GM12878 (cell line): ENCODE results near the gene AP2B1. TPM values are rescaled to one million over a fixed set of nuclear protein-coding genes. Genes with fewer than 3 reads are reported as not detected.

Source experiments
- CBFB ChIP-seq: IDR thresholded peaks from 2 replicates; pipeline ENCODE4 v1.6.1; 2016; ENCODE audit warnings: antibody characterized with exemption, low read depth
- CEBPB ChIP-seq, 2 experiments: fragments of 150-350 bp in 1 of 2; IDR thresholded peaks; 2 replicates each; pipeline ENCODE4 v1.6.1; 2012 to 2014; ENCODE audit warnings: low read depth in 2 of 2, low read length in 2 of 2, borderline replicate concordance in 1 of 2, inconsistent platforms in 1 of 2
- CHD4 ChIP-seq: fragments of 200-600 bp; sonication (generic); IDR thresholded peaks from 2 replicates; pipeline ENCODE4 v1.6.1; 2016; ENCODE audit warnings: mild to moderate bottlenecking
- JUND ChIP-seq: IDR thresholded peaks from 2 replicates; pipeline ENCODE4 v1.6.1; 2012; ENCODE audit warnings: low read depth, mild to moderate bottlenecking, low read length, improper control_type of control experiment, moderate library complexity
- KLF5 ChIP-seq: fragments of 450-650 bp; IDR thresholded peaks from 2 replicates; pipeline ENCODE4 v1.6.1; 2014; ENCODE audit warnings: mild to moderate bottlenecking; ENCODE audit not compliant: partially characterized antibody
- MEF2B ChIP-seq: fragments of 450-650 bp; IDR thresholded peaks from 2 replicates; pipeline ENCODE4 v1.6.1; 2018; ENCODE audit warnings: mild to moderate bottlenecking, moderate library complexity; ENCODE audit not compliant: partially characterized antibody, poor library complexity, severe bottlenecking
- MXI1 ChIP-seq: fragments of 150-350 bp; IDR thresholded peaks from 2 replicates; pipeline ENCODE4 v1.6.1; 2011; ENCODE audit warnings: low read depth, mild to moderate bottlenecking, inconsistent platforms, low read length, improper control_type of control experiment
- PAX8 ChIP-seq: fragments of 450-650 bp; IDR thresholded peaks from 2 replicates; pipeline ENCODE4 v1.6.1; 2017; ENCODE audit warnings: mild to moderate bottlenecking, moderate library complexity
- RAD51 ChIP-seq: fragments of 450-650 bp; IDR thresholded peaks from 2 replicates; pipeline ENCODE4 v1.6.1; 2016; ENCODE audit warnings: moderate library complexity, mild to moderate bottlenecking, inconsistent platforms
- STAT3 ChIP-seq: IDR thresholded peaks from 2 replicates; pipeline ENCODE4 v1.6.1; 2011; ENCODE audit warnings: low read depth, low read length, improper control_type of control experiment
- TAF1 ChIP-seq: IDR thresholded peaks from 2 replicates; pipeline ENCODE4 v1.6.1; 2011; ENCODE audit warnings: mild to moderate bottlenecking, low read depth, low read length, borderline replicate concordance
- TBL1XR1 ChIP-seq: IDR thresholded peaks from 2 replicates; pipeline ENCODE4 v1.6.1; 2012; ENCODE audit warnings: low read depth, low read length, improper control_type of control experiment
- polyA plus RNA-seq, 11 experiments: library from polyadenylated mRNA; depleted of rRNA in 4 of 11; unstranded in 6 of 11; stranded (reverse) in 5 of 11; fragments of >200 nt; fragmentation: Nextera tagmentation in 4 of 11; fragmentation: Illumina TruSeq in 1 of 11; extraction: Ambion mirVana in 4 of 11; extraction: Trizol in 1 of 11; gene quantifications; 1 replicate in 1 of 11; 2 replicates in 10 of 11; pipeline versions ENCODE4 v1.2.1 to v1.2.3, GENCODE V29; 2011 to 2016; ENCODE audit warnings: inconsistent platforms in 2 of 11, missing spikeins in 2 of 11, low read depth in 1 of 11
- total RNA-seq, 4 experiments: library from RNA; depleted of rRNA in 3 of 4; stranded (reverse); fragments of >200 nt in 3 of 4; fragmentation: Illumina TruSeq in 1 of 4; extraction: Trizol in 1 of 4; gene quantifications; 2 replicates each; pipeline versions ENCODE4 v1.2.1 to v1.2.3, GENCODE V29; 2013 to 2021
- TF ChIP-seq, protein P1 (sequence below): fragments of 150-350 bp; IDR thresholded peaks from 2 replicates; pipeline ENCODE4 v1.6.1; 2016; ENCODE audit warnings: low read depth, low read length
- TF ChIP-seq, protein P2 (sequence below): fragments of 450-650 bp; IDR thresholded peaks from 2 replicates; pipeline ENCODE4 v1.6.1; 2018; ENCODE audit warnings: borderline replicate concordance, mild to moderate bottlenecking; ENCODE audit not compliant: partially characterized antibody
- TF ChIP-seq, protein P3 (sequence below): fragments of 450-650 bp; formaldehyde crosslinking; IDR thresholded peaks from 2 replicates; pipeline ENCODE4 v1.4.0; 2022; ENCODE audit warnings: mild to moderate bottlenecking, moderate library complexity
- TF ChIP-seq, protein P4 (sequence below): IDR thresholded peaks from 2 replicates; pipeline ENCODE4 v1.6.1; 2012; ENCODE audit warnings: low read depth, low read length, improper control_type of control experiment

AP2B1 gene
- total and polyA plus RNA-seq, 10 of the 15 experiments (the other 5 are each of a cell fraction or from before 2014, with no cell fraction given): 18.6 to 112 (median 53.9) TPM

DNA sequence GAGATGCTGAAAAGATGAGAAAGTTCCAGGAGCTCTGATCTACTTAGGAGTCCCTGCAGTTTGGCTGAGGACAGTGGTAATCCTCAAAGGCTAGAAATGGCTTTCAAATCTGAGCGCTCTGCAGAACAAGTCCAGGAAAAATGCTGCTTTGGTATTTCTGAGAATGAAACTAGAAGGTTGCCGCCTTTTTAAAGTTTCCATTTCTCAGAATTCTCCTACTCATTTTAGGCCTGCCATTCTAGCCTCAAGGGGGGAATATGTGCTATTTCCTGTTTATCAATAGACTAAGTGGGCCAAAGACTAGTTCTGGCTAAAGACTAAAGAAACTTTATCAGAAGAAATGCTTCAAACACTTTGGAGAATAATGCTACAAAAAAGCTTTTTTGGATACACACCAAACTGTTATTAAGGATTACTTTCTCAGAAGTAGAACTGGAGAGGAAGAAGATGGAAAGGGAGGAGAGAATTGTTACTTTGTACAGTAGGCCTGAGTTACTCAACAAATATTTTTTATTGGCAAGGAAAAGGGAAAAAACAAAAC lies 49.5 kb upstream of the AP2B1 start, which contains the start of gene SLFN12L (continued):
- TF ChIP-seq, protein P1, sequence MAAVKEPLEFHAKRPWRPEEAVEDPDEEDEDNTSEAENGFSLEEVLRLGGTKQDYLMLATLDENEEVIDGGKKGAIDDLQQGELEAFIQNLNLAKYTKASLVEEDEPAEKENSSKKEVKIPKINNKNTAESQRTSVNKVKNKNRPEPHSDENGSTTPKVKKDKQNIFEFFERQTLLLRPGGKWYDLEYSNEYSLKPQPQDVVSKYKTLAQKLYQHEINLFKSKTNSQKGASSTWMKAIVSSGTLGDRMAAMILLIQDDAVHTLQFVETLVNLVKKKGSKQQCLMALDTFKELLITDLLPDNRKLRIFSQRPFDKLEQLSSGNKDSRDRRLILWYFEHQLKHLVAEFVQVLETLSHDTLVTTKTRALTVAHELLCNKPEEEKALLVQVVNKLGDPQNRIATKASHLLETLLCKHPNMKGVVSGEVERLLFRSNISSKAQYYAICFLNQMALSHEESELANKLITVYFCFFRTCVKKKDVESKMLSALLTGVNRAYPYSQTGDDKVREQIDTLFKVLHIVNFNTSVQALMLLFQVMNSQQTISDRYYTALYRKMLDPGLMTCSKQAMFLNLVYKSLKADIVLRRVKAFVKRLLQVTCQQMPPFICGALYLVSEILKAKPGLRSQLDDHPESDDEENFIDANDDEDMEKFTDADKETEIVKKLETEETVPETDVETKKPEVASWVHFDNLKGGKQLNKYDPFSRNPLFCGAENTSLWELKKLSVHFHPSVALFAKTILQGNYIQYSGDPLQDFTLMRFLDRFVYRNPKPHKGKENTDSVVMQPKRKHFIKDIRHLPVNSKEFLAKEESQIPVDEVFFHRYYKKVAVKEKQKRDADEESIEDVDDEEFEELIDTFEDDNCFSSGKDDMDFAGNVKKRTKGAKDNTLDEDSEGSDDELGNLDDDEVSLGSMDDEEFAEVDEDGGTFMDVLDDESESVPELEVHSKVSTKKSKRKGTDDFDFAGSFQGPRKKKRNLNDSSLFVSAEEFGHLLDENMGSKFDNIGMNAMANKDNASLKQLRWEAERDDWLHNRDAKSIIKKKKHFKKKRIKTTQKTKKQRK: no peak
- TF ChIP-seq CEBPB (IDR thresholded peaks at IDR 0.05; ENCODE audit: borderline replicate concordance in 1 of 2, low read depth in 2 of 2, low read length in 2 of 2) (no peak), RAD51 (no peak), TAF1 (peak; percentile 75; the same call in 1 of the 2 replicates), CHD4 (no peak), MXI1 (peak; percentile 61; the same call in 1 of the 2 replicates), KLF5 (no peak), TBL1XR1 (no peak; the same call in 1 of the 2 replicates), MEF2B (no peak), JUND (no peak), STAT3 (no peak), PAX8 (no peak), CBFB (no peak)
- TF ChIP-seq, protein P2, sequence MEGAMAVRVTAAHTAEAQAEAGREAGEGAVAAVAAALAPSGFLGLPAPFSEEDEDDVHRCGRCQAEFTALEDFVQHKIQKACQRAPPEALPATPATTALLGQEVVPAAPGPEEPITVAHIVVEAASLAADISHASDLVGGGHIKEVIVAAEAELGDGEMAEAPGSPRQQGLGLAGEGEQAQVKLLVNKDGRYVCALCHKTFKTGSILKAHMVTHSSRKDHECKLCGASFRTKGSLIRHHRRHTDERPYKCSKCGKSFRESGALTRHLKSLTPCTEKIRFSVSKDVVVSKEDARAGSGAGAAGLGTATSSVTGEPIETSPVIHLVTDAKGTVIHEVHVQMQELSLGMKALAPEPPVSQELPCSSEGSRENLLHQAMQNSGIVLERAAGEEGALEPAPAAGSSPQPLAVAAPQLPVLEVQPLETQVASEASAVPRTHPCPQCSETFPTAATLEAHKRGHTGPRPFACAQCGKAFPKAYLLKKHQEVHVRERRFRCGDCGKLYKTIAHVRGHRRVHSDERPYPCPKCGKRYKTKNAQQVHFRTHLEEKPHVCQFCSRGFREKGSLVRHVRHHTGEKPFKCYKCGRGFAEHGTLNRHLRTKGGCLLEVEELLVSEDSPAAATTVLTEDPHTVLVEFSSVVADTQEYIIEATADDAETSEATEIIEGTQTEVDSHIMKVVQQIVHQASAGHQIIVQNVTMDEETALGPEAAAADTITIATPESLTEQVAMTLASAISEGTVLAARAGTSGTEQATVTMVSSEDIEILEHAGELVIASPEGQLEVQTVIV: no peak
- TF ChIP-seq, protein P3, sequence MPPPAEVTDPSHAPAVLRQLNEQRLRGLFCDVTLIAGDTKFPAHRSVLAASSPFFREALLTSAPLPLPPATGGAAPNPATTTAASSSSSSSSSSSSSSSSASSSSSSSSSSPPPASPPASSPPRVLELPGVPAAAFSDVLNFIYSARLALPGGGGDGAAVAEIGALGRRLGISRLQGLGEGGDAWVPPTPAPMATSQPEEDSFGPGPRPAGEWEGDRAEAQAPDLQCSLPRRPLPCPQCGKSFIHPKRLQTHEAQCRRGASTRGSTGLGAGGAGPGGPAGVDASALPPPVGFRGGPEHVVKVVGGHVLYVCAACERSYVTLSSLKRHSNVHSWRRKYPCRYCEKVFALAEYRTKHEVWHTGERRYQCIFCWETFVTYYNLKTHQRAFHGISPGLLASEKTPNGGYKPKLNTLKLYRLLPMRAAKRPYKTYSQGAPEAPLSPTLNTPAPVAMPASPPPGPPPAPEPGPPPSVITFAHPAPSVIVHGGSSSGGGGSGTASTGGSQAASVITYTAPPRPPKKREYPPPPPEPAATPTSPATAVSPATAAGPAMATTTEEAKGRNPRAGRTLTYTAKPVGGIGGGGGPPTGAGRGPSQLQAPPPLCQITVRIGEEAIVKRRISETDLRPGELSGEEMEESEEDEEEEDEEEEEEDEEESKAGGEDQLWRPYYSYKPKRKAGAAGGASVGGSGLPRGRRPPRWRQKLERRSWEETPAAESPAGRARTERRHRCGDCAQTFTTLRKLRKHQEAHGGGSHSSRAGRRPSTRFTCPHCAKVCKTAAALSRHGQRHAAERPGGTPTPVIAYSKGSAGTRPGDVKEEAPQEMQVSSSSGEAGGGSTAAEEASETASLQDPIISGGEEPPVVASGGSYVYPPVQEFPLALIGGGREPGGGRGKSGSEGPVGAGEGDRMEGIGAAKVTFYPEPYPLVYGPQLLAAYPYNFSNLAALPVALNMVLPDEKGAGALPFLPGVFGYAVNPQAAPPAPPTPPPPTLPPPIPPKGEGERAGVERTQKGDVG: no peak
- TF ChIP-seq, protein P4, sequence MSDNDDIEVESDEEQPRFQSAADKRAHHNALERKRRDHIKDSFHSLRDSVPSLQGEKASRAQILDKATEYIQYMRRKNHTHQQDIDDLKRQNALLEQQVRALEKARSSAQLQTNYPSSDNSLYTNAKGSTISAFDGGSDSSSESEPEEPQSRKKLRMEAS: no peak
